ENCODE results near the gene NGFR.
"Not testable (repeated sequence)": the region's sequence is repeated elsewhere in the genome, so short reads cannot be mapped to it uniquely, and the experiment has no call there.

Gene NGFR

GRCh38 chr17:49496867-49497147, 1.7 kb downstream of the NGFR start:
- FAIRE-seq = no peak

DNA sequence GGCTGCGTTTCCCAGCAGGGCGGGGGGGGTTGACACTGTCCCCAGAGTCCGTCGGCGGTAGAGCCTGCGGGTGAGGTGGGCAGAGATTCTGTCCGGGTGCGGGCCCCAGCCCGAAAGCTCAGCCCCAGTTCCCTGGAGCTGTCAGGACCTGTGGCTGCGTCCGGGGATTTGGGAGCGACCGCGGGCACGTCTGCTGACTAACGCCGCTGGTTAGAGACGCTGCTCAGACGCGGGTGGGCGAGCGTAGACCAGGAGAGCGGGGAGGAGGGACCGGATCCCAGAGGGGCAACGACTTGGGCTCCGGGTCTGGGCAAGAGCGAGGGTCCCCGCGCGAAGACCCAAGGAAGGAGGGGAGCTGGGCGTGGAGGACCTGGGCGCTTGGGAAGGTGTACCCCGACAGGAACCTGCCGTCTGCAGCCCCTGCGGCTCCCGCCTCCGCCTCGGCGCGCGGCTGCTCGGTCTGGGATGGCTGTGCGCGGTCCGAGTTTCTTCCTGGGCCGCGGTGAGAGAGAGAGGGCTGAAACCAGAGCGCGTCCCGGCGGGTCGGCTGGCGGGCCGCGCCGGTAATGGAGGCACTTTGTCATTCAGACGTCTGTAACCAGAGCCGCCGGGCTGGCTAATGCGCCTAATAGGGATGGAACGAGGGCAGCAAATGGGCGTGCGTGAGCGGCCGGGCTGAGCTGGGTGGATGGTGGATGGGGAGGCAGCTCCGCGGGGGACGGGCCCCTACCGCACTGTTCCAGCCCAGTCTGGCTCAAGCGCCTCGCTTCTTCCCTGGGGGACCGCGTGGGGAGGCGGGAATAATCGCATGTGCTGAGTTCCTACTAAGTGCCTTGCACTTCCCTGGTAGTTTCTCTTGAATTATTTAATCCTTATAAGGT, 2.3 kb downstream of the NGFR start:
- FAIRE-seq = no peak

DNA sequence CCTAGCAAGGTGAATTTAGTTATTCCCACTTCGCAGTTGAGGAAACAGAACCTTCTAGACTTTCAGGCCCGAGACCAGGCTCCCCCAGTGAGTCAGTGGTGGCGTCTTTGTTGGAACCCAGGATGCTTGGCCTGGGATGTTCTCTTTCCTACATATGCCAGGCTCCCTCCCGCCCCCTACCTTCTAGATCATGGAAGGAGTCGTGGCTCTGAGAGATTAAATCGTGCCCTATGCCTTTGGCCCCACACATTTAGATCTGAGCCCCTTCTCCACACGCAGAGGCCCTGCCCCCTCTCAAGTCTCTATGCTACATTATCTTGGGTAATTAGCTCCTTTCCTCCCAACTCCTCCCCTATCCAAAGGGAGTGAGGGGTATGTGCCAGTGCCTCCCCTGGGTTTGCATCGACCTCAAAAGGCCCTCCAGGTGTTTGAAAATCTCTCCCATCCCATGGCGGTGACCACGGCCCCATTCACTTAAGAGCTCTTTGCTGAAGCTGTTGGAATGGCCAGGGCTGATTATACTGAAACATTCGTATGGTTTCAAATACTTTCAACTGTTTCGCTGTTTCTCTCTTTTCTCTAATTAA, 3.0 kb downstream of the NGFR start:
- FAIRE-seq = no peak

DNA sequence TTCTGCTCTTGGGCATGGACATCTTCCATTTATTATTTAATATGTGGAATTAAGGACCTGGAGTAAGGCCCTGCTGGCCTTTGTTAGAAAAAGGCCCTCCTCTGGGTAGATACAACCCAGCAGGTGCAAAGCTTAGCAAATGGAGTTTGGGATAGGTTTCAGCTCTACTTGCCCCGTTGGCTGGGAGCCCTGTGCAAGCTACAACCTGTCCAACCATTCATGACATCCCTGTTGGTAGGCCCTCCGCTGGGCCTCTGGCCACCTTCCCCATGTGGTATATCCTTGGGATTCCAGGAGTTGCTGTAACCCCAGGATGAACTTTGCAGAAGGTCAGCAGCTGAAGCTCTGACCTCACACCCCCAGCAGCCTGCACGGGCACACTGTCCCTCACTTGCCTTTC, 6.4 kb downstream of the NGFR start:
- FAIRE-seq = no peak

DNA sequence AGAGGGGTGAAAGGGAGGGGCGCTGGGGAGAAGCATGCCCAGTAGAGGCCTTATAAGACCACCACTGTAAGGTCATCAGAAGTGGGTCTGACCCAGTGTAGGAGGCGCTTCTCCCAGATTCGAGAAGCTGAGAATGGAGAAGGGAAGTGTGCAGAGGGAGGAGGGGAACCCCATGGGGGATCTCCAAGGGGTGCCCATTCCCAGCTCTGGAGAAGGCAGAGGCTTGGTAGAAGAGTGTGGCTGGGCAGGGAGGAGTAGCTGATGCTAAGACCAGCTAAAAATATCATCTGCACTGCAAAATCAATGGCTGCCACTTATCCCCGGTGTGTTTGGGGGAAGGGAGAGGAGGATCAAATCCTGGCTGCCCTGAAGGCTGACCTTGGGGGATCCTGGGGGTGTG, 7.2 kb downstream of the NGFR start:
- FAIRE-seq = no peak

- not testable (repeated sequence) for FAIRE-seq
Measured at GRCh38 chr17:49502680-49503079, 7.6 kb downstream of the NGFR start.

DNA sequence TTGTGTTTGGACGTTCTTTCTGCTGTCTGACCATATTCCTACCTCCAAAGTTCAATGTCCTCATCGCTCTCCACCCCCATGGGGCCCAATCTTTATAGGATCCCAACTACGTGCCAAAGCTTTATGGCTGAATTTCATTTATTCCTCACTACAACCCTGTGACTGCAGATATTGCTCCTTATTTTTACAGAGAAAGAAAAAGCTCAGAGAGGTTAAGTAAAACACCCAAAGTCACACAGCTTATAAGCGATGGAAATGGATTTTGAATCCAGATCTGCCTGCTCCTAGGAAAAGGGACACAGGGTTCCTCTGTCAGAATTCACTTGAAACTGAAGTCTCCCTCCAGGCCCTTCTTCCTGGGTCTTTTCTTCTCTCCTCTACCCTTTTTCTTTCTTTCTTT, 9.3 kb downstream of the NGFR start:
- FAIRE-seq = no peak

DNA sequence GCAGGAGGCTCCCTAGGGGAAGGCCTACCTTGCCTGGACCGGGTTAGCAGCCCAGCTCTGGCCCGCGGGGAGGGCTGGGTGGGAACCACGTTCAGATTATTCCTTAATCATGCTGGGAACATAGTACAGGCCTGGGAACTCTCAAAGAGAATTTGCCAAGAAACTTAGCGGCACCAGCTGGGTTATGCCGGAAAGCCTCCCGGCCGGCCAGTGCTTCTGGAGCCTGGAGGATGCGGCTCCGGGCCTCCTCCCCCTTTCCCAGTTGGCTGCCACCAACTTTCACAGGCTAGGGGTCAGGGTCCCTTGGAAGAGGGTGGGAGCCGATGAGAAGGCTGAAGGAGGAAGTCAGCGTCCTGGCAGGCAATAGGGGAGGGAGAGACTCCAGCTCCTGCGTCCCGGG, 10.8 kb downstream of the NGFR start:
- FAIRE-seq = no peak

DNA sequence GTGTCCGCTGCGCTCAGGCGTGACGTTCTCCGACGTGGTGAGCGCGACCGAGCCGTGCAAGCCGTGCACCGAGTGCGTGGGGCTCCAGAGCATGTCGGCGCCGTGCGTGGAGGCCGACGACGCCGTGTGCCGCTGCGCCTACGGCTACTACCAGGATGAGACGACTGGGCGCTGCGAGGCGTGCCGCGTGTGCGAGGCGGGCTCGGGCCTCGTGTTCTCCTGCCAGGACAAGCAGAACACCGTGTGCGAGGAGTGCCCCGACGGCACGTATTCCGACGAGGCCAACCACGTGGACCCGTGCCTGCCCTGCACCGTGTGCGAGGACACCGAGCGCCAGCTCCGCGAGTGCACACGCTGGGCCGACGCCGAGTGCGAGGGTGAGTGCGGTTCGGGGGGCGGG, 11.2 kb downstream of the NGFR start:
- FAIRE-seq = no peak

DNA sequence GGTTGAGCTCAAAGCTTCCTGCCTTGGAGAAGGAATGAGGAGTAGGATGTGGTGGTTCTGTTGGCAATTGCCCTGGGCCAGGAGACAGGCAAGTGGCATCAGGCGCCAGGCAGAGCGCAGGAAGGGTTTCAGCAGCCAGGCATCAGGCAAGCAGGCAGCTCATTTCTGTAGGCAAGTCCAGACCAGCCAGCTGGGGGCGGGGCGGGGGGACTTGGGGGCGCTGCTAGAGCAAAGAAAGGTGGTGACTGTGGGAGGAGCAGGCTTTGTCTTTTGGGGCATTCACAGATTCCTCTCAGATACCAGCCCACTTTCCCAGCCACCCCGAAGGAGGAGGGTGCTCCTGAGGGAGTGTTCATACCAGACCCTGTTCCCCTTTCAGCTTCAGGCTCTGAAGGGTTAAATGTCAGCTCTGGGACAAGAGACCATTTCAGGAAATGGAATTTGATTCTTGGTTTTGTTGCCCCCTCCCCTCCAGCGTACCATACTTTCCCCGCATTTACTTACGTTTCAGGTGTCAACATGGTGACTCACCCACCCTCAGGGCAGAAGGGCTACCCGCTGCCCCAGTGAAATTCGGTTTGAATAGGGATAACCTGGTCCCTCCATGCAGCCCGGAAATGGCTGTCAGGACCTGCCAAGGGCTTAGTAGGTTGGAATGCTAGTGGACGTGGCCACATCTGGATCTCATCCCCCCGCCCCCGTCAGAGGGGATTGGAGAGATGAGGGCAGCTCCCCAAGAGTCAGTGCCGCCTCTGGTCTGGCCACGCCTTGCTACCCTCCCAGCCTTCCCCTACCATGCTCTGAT, 13.2 kb downstream of the NGFR start:
- FAIRE-seq = no peak

DNA sequence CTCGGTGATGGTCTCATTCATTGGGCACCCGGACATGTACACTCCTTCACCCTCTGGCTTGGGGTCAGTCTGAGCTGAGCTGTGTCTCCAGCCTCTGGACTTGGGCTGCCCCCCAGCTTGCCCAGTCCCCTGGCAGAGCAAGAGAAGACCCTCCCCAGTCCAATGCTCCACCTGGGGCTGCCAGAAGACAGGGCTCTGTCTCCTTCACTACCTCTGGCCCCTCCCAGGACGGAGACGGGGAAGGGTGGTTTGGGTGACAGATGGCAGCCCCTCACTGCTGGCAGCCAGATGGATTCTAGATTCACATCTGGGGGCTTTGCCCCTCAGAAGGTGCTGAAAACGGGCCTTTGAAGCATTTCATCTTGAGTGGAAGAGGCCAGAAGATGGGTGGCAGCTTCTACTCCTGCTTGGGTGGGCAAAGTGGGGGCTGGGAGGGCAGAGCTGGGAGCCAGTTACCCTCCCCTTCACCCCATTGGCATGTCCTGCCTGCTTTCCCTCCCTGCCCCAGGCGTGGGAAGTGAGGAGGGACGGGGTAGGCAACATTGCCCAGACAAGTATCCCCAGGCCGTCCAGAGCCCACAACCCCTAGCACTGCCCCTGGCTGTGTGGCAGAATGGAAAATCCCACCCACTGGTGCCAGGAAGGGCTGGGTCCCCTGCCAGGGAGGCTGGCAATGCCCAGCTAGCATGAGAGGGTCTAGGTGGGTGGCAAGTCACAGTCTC, 13.9 kb downstream of the NGFR start:
- FAIRE-seq = no peak

GRCh38 chr17:49509588-49509917, 14.5 kb downstream of the NGFR start:
- no peak for FAIRE-seq

GRCh38 chr17:49510059-49510719, 15.1 kb downstream of the NGFR start:
- FAIRE-seq = no peak

DNA sequence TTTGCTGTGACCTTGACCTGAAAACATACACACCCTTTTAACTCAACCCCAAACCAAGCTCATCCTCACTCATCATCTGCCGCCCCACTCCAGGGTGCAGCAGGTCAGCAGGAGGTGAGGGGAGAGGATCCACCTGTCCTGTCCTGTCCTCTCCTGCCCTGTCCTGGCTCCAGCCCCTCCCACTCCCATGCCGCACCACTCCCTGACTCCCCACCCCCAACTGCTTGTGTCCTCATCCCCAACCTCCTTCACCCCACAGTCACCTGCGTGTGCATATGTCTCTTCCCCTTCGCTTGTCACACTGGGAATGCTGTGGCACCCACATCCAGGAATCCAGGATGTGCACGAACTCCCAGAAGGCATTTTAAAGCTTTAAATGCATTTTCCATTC, 15.6 kb downstream of the NGFR start:
- no peak for FAIRE-seq

DNA sequence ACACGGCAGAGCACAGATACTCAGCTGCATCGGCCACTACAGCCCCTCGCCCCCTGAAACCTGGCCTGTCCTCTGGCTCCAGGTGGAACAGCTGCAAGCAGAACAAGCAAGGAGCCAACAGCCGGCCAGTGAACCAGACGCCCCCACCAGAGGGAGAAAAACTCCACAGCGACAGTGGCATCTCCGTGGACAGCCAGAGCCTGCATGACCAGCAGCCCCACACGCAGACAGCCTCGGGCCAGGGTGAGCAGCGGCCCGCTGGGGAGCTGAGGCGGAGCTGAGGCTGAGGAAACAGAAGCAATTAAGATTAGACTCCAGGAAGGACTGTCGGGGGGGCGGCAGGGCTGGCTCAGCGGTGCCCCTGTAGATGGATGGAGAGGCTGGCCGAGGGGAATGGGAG, 16.7 kb downstream of the NGFR start:
- no peak for FAIRE-seq

- no peak for FAIRE-seq
Measured at GRCh38 chr17:49512296-49513043, 17.4 kb downstream of the NGFR start.

DNA sequence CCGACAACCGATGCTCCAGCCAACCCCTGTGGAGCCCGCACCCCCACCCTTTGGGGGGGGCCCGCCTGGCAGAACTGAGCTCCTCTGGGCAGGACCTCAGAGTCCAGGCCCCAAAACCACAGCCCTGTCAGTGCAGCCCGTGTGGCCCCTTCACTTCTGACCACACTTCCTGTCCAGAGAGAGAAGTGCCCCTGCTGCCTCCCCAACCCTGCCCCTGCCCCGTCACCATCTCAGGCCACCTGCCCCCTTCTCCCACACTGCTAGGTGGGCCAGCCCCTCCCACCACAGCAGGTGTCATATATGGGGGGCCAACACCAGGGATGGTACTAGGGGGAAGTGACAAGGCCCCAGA, 17.9 kb downstream of the NGFR start:
- FAIRE-seq = no peak

GRCh38 chr17:49513641-49514040, 18.5 kb downstream of the NGFR start:
- FAIRE-seq = no peak

- FAIRE-seq = no peak
Measured at GRCh38 chr17:49514071-49514721, 19.1 kb downstream of the NGFR start.

GRCh38 chr17:49515196-49515770, 20.2 kb downstream of the NGFR start:
- no peak for FAIRE-seq

DNA sequence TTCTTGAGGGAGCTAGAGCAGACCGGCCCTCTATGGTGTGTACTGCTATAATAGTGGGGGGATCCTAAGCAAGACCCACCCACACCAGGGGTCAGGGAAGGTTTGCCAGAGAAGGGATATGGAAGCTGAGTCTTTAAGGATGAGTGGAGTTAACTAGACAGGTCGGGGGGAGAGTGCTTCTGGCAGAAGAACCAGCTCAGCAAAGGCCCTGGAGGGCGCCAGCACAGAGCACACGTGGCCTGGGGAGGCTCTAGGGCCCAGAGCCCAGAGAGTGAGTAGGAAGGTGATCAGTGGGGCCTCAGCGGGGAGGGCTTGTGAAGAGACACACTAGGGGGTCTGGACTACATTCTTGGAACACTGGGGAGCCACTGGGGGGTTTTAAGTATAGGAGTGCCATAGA, 21.1 kb downstream of the NGFR start:
- FAIRE-seq = no peak

All from TTC549 (cell line).